ENCODE data around the gene AUH.

DNA sequence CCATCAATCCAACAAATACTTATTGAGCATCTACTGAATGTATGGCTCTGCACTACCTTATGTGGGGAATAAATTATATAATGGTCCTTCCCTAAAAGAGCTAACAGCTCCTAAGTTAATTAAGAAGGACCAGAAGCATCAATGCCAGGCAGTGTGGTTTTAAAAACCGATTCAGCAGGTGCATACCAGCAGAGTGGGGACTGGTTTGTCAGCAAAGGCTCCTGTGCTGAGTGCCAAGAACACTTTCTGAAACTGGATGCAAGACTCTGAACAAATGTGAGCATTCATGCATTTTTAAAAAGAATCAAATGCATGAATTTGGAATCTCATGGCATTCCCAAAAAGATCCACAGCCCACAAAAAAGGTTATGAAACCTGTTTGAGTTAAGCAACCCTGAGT is 142.2 kb downstream of the AUH start:
- no peak for TF ChIP-seq SP1 (IDR thresholded peaks at IDR 0.05)
- TF ChIP-seq NFRKB (IDR thresholded peaks at IDR 0.05), result no peak

Measured in HEK293T (cell line).